ENCODE data around the gene REXO5.
"Not testable (repeated sequence)": the region's sequence is repeated elsewhere in the genome, so short reads cannot be mapped to it uniquely, and the experiment has no call there.

The REXO5 gene

DNA sequence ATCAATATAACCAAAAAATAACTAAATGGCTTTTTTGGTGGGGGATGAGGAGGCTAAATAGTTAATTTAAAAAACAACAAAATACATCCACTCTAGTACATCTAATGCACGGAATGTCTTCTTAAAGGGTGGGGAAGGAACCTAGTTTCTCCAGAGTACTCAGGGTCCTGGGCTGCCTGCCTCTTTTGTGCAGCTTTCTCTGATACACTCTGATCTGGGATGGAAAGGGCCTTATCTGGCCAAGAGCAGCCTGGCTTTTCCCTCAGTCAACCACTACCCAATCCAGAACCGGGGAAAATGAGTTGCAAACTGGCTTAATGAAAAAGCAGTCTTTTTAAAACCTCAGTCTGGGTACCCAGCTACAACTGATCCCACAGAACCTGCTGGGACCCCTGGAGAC, 51.0 kb downstream of the REXO5 start:
- no peak overlapping the region for H3K27ac ChIP-seq
- no peak for TF ChIP-seq ZFX (IDR thresholded peaks at IDR 0.05; ENCODE audit: borderline replicate concordance)
- TF ChIP-seq, protein P1, sequence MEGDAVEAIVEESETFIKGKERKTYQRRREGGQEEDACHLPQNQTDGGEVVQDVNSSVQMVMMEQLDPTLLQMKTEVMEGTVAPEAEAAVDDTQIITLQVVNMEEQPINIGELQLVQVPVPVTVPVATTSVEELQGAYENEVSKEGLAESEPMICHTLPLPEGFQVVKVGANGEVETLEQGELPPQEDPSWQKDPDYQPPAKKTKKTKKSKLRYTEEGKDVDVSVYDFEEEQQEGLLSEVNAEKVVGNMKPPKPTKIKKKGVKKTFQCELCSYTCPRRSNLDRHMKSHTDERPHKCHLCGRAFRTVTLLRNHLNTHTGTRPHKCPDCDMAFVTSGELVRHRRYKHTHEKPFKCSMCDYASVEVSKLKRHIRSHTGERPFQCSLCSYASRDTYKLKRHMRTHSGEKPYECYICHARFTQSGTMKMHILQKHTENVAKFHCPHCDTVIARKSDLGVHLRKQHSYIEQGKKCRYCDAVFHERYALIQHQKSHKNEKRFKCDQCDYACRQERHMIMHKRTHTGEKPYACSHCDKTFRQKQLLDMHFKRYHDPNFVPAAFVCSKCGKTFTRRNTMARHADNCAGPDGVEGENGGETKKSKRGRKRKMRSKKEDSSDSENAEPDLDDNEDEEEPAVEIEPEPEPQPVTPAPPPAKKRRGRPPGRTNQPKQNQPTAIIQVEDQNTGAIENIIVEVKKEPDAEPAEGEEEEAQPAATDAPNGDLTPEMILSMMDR (IDR thresholded peaks at IDR 0.05), result no peak

DNA sequence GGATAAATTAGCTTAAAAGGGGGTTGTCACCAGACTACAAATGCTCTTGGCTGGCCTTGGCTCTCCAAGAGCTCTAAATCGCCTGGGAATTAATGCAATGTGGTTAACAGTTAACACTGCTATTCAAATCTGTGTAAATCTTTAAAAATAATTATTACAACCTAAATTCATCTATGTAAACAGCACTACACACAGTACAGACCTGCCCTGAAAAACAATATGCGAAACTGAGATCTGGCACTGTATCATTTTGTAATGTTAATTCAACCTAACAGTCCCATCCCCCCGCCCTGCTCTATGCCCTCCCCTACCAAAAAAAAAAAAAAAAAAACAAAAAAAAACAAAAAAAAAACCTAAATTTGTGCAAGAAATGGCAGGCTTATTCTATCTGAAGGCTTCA, 52.9 kb downstream of the REXO5 start:
- no peak overlapping the region for H3K27ac ChIP-seq
- TF ChIP-seq, protein P1 (IDR thresholded peaks at IDR 0.05), result no peak
- TF ChIP-seq ZFX (IDR thresholded peaks at IDR 0.05; ENCODE audit: borderline replicate concordance), result no peak

DNA sequence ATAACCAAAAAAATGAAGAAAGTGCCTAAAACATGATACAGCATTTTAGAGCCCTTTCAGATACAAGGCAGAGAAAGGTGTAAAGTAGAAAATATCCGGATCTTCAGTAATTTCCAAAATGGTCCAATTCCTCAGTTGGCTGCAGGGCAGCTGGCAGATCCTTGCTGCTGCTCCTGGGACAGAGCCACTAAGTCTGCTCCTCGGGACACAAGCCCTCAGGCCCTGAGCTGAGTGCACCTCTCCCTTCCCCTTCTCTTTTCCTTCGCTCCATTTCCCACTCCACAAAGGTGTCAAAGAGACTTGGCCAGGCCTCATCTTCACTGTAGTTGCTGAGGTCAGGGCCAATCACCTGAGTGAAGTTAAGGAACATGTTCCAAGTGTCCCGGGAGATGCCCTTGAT, 53.4 kb downstream of the REXO5 start:
- TF ChIP-seq ZFX (IDR thresholded peaks at IDR 0.05; ENCODE audit: borderline replicate concordance), result no peak
- TF ChIP-seq, protein P1 (IDR thresholded peaks at IDR 0.05), result no peak
- no peak overlapping the region for H3K27ac ChIP-seq

DNA sequence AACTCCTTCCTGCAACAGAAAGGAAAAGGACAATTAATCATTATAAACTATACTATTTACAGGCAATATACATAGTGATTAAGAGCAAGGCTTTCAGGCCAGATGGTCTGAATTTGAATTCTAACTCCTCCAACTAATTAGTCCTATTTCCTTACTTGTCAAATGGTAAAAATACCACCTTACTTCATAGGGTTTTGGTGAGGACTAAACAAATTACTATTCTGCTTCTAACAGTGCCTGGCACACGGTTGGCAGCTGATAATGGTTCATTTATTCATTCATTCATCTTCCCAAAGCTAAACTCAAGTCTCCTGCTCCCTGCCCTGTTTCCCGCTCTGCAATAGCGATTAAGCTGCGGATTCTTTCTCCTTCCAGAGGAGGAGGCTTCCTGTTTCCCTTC, 54.0 kb downstream of the REXO5 start:
- H3K27ac ChIP-seq, result no peak overlapping the region
- TF ChIP-seq, protein P1 (IDR thresholded peaks at IDR 0.05), result no peak
- TF ChIP-seq ZFX (IDR thresholded peaks at IDR 0.05; ENCODE audit: borderline replicate concordance), result no peak

DNA sequence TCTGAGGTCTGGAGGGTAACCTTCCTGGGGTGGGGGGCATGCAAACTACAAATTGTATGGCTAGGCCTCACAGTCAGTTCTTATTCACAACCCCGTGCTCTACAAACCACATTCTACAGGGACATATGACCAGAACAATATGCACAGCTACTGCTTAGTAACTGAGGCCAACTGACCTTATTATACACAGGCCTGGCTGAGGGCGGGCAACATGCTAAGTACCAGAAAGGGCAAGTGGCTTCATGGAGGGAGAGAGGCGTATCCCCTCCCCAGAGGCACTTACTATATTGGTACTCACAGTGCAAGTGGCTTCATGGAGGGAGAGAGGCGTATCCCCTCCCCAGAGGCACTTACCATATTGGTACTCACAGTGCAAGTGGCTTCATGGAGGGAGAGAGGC, 54.7 kb downstream of the REXO5 start:
- not testable (repeated sequence) for H3K27ac ChIP-seq

DNA sequence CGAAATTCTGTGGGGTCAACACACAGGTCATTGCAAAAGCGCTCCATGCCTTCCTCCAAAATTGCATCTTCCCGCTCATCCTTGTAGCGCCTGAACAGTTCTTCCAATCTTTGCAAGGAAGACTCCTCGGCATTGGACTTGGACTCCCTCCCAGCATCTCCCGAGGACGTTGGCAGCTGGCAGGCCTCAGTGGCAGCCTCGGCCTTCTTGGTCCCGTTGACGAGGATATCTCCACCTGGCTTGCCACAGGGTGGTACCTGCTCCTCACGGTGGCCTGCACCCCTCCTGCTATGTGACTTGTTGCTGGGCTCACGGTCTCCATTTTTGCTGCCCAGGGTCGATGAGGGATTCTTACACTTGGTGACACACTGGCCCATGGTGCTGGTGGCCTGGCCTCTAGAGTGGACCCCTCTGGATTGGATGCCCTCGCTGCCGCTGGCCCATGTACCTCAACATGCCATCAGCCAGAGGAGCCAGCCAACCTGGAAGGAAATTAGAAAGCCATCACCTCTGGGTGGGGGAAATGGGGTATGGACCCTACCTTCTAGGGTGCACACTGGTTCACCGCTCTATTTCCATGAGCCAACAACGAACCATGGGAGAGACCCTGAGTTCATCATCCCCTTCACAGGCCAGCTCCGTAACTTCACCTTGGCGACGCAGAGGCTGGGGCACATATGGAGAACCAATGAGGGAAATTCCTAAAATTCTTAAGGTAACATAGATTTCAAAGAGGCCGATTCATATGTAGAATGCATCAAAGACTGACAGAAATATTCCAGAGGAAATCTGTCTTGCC, 56.0 kb downstream of the REXO5 start:
- H3K27ac ChIP-seq, result no peak overlapping the region
- TF ChIP-seq ZFX (IDR thresholded peaks at IDR 0.05; ENCODE audit: borderline replicate concordance), result no peak
- TF ChIP-seq, protein P1 (IDR thresholded peaks at IDR 0.05), result no peak

DNA sequence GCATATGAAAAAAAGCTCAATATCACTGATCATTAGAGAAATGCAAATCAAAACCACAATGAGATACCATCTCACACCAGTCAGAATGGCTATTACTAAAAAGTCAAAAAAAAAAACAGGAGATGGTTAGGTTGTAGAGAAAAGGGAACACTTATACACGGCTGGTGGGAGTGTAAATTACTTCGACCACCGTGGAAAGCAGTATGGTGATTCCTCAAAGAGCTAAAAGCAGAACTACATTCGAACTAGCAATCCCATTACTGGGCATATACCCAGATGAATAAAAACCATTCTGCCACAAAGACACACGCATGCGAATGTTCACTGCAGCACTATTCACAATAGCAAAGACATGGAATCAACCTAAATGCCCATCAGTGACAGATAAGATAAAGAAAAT, 58.0 kb downstream of the REXO5 start:
- H3K27ac ChIP-seq, result not testable (repeated sequence)

DNA sequence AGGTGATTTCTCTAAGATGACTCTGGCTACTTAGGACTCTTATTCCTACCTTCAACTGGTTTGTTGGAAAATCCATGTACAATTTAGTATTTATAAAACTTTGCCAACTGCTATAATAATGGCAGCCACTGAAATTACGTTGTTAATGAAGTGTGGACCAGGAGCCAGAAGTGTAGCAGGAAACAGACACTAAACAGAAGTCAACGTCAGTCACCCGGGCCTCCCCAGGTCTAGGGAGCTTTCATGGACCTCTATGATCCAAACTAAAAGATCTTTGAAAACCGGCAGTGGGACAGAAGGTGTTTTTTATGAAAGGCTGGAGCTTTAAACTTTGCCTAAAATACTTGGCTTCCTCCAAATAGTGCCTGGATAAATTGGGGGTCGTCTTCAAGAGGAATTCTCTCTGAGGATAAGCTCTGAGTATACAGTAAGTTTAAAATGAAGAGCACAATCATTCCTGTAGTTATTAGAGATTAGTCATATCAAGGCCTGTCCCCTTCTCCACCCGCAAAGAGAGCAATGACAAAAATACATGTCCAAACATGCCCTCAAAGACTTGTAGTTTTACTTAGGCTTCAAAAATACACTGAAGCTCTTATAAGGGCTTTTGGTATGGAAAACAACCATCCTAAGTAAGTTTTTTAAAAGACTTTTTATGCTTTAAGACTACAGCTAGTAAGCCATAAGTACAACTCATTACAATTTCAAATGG, 59.2 kb downstream of the REXO5 start:
- no peak for TF ChIP-seq ZFX (IDR thresholded peaks at IDR 0.05; ENCODE audit: borderline replicate concordance)
- TF ChIP-seq, protein P1 (IDR thresholded peaks at IDR 0.05), result no peak
- H3K27ac ChIP-seq, result no peak overlapping the region

Measured in 22Rv1 (cell line).